Activated naive CD4-positive, alpha-beta T cell treated with anti-CD3 and anti-CD28 coated beads for 36 hours (primary cell): ENCODE results near the gene PMM2. TPM values are rescaled to one million over a fixed set of nuclear protein-coding genes. Genes with fewer than 3 reads are reported as not detected.
A peak's percentile ranks its signal among the peaks of the same experiment; 100 is the strongest.
"Not testable (repeated sequence)": the region's sequence is repeated elsewhere in the genome, so short reads cannot be mapped to it uniquely, and the experiment has no call there.

Source experiments
- CTCF ChIA-PET: fragments of 350-600 bp; sonication (Branson Sonifier 250); formaldehyde crosslinking; loops from one replicate; lab custom pipeline; 2021; ENCODE audit warnings: antibody characterized with exemption; lab: Charles Lee
- DNase-seq: peaks from one replicate; pipeline ENCODE4 v3.0.0-alpha.2; 2020
- H3K27ac Mint-ChIP-seq: one replicate; pipeline ENCODE4 v1.8.0; 2021; ENCODE audit warnings: mild to moderate bottlenecking, mixed read lengths
- H3K27me3 Mint-ChIP-seq: one replicate; pipeline ENCODE4 v1.8.0; 2021; ENCODE audit warnings: low read depth, mixed read lengths
- H3K36me3 Mint-ChIP-seq: one replicate; pipeline ENCODE4 v1.8.0; 2021; ENCODE audit warnings: low read depth, mixed read lengths
- H3K4me1 Mint-ChIP-seq: one replicate; pipeline ENCODE4 v1.8.0; 2021; ENCODE audit warnings: low read depth, mixed read lengths
- H3K4me3 Mint-ChIP-seq: one replicate; pipeline ENCODE4 v1.8.0; 2021; ENCODE audit warnings: mild to moderate bottlenecking, moderate library complexity, mixed read lengths
- H3K9me3 Mint-ChIP-seq: one replicate; pipeline ENCODE4 v1.8.0; 2021; ENCODE audit warnings: mixed read lengths
- intact Hi-C: fragments of 100-400 bp; cut with micrococcal nuclease; formaldehyde crosslinking; loops from one replicate; pipeline ENCODE4 v1.15.1; 2023
- total RNA-seq, 2 experiments: library from RNA; stranded (reverse); gene quantifications; one replicate each; pipeline ENCODE4 v1.2.3, GENCODE V29; 2021

Gene PMM2
- total RNA-seq, 2 experiments from 2014 or later = 20.1 to 20.8 TPM

GRCh38 chr16:8788578-8789172 lies 9.0 kb upstream of the PMM2 start:
- Mint-ChIP-seq H3K27me3 (no peaks in the 10 kb centered on the region), H3K4me1 (peaks cover 4% of the 10 kb centered on the region), H3K36me3 (no peaks in the 10 kb centered on the region), H3K9me3 (no peaks in the 10 kb centered on the region), H3K4me3 (no peak overlapping the region), H3K27ac (no peak overlapping the region)
- CTCF ChIA-PET = no interaction called here
- DNase-seq = no peak
- intact Hi-C loops = no loop called here

DNA sequence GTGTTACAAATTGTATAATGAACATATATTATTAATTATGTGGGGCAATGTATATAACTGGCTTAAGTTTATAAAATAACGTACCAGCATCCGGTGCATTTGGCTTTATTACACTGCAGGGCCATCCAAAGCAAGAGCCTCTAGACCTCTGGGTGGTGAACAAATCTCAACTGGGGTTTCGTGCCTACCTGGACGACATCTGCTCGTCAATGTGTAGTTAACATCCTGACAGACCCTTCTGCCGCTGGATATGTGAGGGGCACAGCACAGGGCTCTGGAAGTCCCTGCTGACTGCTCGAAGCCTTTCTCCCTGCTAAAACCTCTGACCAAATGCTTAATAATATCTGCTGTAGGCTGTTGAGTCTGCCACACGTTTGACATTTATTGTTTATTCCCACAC lies 2.5 kb upstream of the PMM2 start:
- H3K4me3 Mint-ChIP-seq = peak overlapping the region; percentile 95

GRCh38 chr16:8795818-8796217 lies 1.8 kb upstream of the PMM2 start:
- Mint-ChIP-seq H3K27ac (no peak overlapping the region), H3K4me1 (peaks cover 49% of the 10 kb centered on the region), H3K4me3 (peak overlapping the region; percentile 95), H3K36me3 (peaks cover 18% of the 10 kb centered on the region), H3K9me3 (no peaks in the 10 kb centered on the region), H3K27me3 (no peaks in the 10 kb centered on the region)
- DNase-seq = no peak
- intact Hi-C loops = loop anchor here (2.0 to 5.0 kb wide), 4 partner anchors 85 to 229 kb away; partner anchors contain the start of gene USP7
- CTCF ChIA-PET = no interaction called here

More for the DNA sequence above, 2.5 kb upstream of the PMM2 start:
- intact Hi-C loops = loop anchor here (5.0 kb wide), 2 partner anchors 167 to 212 kb away; partner anchors contain the start of gene USP7
- H3K36me3 Mint-ChIP-seq = peaks cover 18% of the 10 kb centered on the region
- H3K9me3 Mint-ChIP-seq = no peaks in the 10 kb centered on the region
- no peak for DNase-seq
- CTCF ChIA-PET = no interaction called here
- H3K27ac Mint-ChIP-seq = peak overlapping the region; percentile 35
- H3K27me3 Mint-ChIP-seq = no peaks in the 10 kb centered on the region
- peaks cover 48% of the 10 kb centered on the region for H3K4me1 Mint-ChIP-seq

DNA sequence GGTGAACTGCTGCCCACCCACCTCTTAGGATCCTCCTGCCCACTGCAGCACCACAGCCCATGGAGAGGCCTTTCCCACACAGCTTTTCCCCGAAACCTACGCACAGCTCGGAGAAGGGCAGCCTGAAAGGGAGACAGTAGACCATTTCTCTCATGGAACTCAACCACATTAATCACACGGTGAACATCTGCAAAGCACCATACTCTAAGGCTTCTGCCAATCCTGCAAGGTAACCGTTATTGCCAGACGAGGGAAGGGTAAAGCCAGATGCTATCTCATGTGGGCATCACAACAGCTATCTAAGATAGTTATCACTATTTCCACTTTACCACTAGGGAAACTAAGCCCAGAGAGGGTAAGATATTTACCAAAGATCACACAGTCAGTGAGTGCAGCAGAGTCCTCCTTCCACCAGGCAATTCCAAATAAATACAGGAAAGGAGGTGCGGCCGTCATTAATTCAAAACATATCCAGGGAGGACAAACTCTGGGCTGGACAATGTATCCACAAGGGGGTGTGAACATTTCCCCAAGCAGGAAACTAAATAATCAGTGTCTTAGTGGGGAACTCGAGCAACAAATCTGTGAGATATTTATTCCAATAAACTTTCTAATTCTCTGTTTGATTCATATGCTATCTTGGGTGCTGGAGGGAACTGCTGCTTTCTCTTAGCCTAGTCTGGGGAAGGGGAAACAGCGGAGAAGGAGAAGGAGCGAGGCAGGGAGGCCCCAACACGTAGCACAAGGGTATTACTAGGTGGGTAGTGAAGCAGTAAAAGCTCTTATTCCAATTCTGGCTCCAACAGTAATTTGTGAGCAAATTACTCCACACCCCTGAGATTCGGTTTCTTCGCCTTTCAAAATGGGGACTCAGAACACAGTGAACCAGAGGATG lies 923 bp upstream of the PMM2 start:
- Mint-ChIP-seq H3K9me3 (no peaks in the 10 kb centered on the region), H3K36me3 (peaks cover 19% of the 10 kb centered on the region), H3K4me1 (peaks cover 51% of the 10 kb centered on the region), H3K27me3 (no peaks in the 10 kb centered on the region), H3K4me3 (peak overlapping the region; percentile 95), H3K27ac (peak overlapping the region; percentile 91)
- CTCF ChIA-PET = no interaction called here
- DNase-seq = no peak
- intact Hi-C loops = loop anchor here (1.0 to 5.0 kb wide), 9 partner anchors 72 to 338 kb away; partner anchors contain the start of genes HAPSTR1, METTL22 and USP7

GRCh38 chr16:8798174-8798527 lies 512 bp downstream of the PMM2 start:
- peak; percentile 24 for DNase-seq
- no peaks in the 10 kb centered on the region for H3K27me3 Mint-ChIP-seq
- peaks cover 33% of the 10 kb centered on the region for H3K36me3 Mint-ChIP-seq
- CTCF ChIA-PET = interaction anchor here (1.5 kb wide), 1 partner anchor 138 kb away, joined by 3 read pairs; no protein-coding TSS in a partner anchor
- intact Hi-C loops = loop anchor here (5.0 kb wide), 2 partner anchors 164 to 209 kb away; partner anchors contain the start of gene USP7
- peak overlapping the region; percentile 91 for H3K27ac Mint-ChIP-seq
- H3K9me3 Mint-ChIP-seq = no peaks in the 10 kb centered on the region
- peak overlapping the region; percentile 95 for H3K4me3 Mint-ChIP-seq
- peaks cover 47% of the 10 kb centered on the region for H3K4me1 Mint-ChIP-seq

DNA sequence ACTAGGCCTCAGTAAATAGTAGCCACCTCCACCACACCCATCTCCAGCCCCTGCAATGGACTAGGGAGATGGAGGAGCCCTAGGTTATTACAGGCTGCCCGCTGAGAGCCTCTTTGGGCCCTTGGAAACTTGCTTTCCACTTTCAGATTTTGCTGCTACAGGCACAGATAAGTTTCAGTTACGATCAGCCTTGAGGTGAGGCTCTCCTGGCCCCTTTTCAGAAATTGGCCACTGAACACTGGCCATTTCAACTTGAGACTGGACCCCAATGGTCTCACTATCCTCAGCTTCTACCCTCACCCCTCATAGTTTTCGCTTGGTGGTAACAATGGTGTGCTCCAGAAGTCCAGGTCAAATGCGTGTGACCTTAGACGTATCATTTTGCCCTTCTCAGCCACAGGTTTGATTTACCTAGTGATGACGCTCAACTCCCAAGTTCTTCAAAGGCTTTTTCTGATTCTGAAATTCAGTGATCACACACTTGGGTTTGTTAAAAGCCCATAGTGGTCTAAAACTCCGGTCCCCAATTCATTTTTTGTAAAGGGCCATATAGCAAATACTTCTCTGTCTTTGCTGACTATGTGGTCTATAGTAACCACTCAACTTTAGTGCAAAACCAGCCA lies 1.0 kb downstream of the PMM2 start:
- Mint-ChIP-seq H3K36me3 (peaks cover 36% of the 10 kb centered on the region), H3K4me1 (peaks cover 47% of the 10 kb centered on the region), H3K27me3 (no peaks in the 10 kb centered on the region), H3K9me3 (no peaks in the 10 kb centered on the region), H3K27ac (peak overlapping the region; percentile 91), H3K4me3 (peak overlapping the region; percentile 95)
- CTCF ChIA-PET = interaction anchor here (0.6 to 1.5 kb wide), 2 partner anchors 81 to 138 kb away, joined by 3 read pairs; no protein-coding TSS in a partner anchor
- intact Hi-C loops = loop anchor here (5.0 kb wide), 2 partner anchors 164 to 209 kb away; partner anchors contain the start of gene USP7
- DNase-seq = no peak

DNA sequence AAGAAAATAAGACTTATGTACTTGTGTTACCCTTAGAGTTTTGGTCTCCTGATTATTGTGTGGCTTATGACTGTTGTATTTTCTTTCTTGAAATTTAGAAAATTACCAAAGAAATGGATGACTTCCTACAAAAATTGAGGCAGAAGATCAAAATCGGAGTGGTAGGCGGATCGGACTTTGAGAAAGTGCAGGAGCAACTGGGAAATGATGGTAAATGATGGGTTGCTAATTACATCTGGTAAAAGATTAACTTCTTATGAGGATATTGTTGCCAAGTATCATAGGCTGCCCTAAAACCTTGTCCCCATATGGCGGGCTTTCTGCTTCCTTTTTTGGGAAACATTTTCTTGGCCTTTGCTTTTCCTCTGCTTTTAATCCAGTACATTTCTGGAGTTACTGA lies 4.1 kb downstream of the PMM2 start:
- CTCF ChIA-PET = interaction anchor here (1.4 to 1.5 kb wide), 2 partner anchors 141 to 149 kb away, joined by 3 read pairs; no protein-coding TSS in a partner anchor
- H3K27ac Mint-ChIP-seq = no peak overlapping the region
- H3K4me3 Mint-ChIP-seq = no peak overlapping the region
- DNase-seq = no peak
- H3K36me3 Mint-ChIP-seq = peaks cover 35% of the 10 kb centered on the region
- intact Hi-C loops = no loop called here
- H3K27me3 Mint-ChIP-seq = no peaks in the 10 kb centered on the region
- H3K4me1 Mint-ChIP-seq = peaks cover 24% of the 10 kb centered on the region
- H3K9me3 Mint-ChIP-seq = no peaks in the 10 kb centered on the region

GRCh38 chr16:8803733-8804132 lies 6.1 kb downstream of the PMM2 start:
- CTCF ChIA-PET = interaction anchor here (0.7 kb wide), 1 partner anchor 75 kb away, joined by 4 read pairs; no protein-coding TSS in a partner anchor
- peaks cover 16% of the 10 kb centered on the region for H3K4me1 Mint-ChIP-seq
- H3K36me3 Mint-ChIP-seq = peaks cover 40% of the 10 kb centered on the region

GRCh38 chr16:8804313-8804712 lies 6.7 kb downstream of the PMM2 start:
- Mint-ChIP-seq H3K27ac (no peak overlapping the region), H3K4me1 (peaks cover 11% of the 10 kb centered on the region), H3K4me3 (no peak overlapping the region), H3K36me3 (peaks cover 44% of the 10 kb centered on the region), H3K27me3 (no peaks in the 10 kb centered on the region), H3K9me3 (no peaks in the 10 kb centered on the region)
- CTCF ChIA-PET = no interaction called here
- DNase-seq = no peak
- intact Hi-C loops = no loop called here

More at GRCh38 chr16:8803733-8804132, 6.1 kb downstream of the PMM2 start:
- H3K27ac Mint-ChIP-seq, DNase-seq, H3K9me3 Mint-ChIP-seq, intact Hi-C loops, H3K4me3 Mint-ChIP-seq, H3K27me3 Mint-ChIP-seq: not testable (repeated sequence)

DNA sequence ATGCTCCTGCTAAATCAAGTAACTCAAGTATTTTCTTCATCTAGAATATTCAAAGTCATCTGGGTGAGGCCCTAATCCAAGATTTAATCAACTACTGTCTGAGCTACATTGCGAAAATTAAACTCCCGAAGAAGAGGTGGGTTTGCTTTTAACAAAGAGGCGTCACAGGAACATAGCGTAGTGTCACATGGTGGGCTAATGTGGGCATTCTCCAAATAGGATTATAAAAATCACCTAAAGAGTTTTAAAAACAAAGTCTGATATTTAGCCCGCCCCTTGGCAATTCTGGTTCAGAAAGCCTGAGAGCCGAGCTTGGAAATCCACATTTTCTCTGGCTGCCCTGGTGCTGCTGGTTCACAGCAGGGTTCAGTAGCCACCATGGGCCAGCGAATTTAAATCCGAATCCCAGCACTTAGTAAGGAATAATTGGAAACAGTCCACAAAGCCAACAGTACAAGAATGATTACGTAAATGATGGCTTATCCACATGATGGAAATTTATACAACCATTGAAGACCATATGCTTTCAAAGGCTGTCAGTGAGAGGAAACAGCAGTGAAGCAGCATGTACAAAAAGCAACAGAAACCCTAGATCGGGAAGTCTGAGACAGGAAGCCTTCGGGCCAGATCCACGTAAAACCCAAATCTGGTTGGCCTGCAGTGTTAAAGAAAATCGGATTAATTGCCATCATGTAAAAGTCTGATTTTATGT lies 8.8 kb downstream of the PMM2 start:
- Mint-ChIP-seq H3K27me3 (no peaks in the 10 kb centered on the region), H3K4me3 (no peak overlapping the region), H3K9me3 (no peaks in the 10 kb centered on the region), H3K27ac (no peak overlapping the region), H3K36me3 (peaks cover 51% of the 10 kb centered on the region), H3K4me1 (no peaks in the 10 kb centered on the region)
- CTCF ChIA-PET = no interaction called here
- no peak for DNase-seq
- intact Hi-C loops = no loop called here

DNA sequence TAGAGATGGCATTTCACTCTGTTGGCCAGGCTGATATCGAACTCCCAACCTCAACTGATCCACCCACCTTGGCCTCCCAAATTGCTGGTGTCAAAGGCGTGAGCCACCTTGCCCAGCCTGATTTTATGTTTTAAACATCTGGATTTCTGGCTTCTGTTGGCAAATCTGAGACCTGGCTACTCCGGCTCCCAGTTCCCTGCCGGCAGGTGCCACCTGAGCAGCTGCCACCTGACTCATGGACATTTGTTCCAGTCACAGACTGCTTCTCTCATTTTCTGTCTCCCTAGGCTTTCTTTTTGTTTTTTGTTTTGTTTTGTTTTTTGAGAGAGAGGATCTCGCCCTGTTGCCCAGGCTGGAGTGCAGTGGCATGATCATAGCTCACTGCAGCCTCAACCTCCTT lies 9.6 kb downstream of the PMM2 start:
- Mint-ChIP-seq H3K27ac (no peak overlapping the region), H3K36me3 (peaks cover 46% of the 10 kb centered on the region), H3K4me1 (no peaks in the 10 kb centered on the region), H3K27me3 (no peaks in the 10 kb centered on the region), H3K9me3 (no peaks in the 10 kb centered on the region), H3K4me3 (no peak overlapping the region)
- intact Hi-C loops = no loop called here
- DNase-seq = no peak
- CTCF ChIA-PET = no interaction called here
